ENCODE measurements around the gene ATP8B4.

The ATP8B4 gene

GRCh38 chr15:50012790-50013189, 106.2 kb downstream of the ATP8B4 start:
- H3F3A ChIP-seq (ENCODE audit: low read depth) = no peaks in the 10 kb centered on the region
- no peaks in the 10 kb centered on the region for H3K9me2 ChIP-seq (replicated peaks; ENCODE audit: low read depth, low read length)
- no peaks in the 10 kb centered on the region for H3K4me1 ChIP-seq (ENCODE audit: insufficient read depth, low read length, poor library complexity, severe bottlenecking)
- TF ChIP-seq, protein P1, sequence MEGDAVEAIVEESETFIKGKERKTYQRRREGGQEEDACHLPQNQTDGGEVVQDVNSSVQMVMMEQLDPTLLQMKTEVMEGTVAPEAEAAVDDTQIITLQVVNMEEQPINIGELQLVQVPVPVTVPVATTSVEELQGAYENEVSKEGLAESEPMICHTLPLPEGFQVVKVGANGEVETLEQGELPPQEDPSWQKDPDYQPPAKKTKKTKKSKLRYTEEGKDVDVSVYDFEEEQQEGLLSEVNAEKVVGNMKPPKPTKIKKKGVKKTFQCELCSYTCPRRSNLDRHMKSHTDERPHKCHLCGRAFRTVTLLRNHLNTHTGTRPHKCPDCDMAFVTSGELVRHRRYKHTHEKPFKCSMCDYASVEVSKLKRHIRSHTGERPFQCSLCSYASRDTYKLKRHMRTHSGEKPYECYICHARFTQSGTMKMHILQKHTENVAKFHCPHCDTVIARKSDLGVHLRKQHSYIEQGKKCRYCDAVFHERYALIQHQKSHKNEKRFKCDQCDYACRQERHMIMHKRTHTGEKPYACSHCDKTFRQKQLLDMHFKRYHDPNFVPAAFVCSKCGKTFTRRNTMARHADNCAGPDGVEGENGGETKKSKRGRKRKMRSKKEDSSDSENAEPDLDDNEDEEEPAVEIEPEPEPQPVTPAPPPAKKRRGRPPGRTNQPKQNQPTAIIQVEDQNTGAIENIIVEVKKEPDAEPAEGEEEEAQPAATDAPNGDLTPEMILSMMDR (conservative IDR thresholded peaks at IDR 0.05; ENCODE audit: low read length) = no peak
- no peak for TF ChIP-seq EZH2phosphoT487 (IDR thresholded peaks at IDR 0.05; ENCODE audit: borderline replicate concordance)
- no peaks in the 10 kb centered on the region for H4K20me1 ChIP-seq (ENCODE audit: insufficient read depth, low read length, poor library complexity, severe bottlenecking)
- H2AFZ ChIP-seq (ENCODE audit: low read length) = no peak overlapping the region
- no peak overlapping the region for H3K4me3 ChIP-seq (ENCODE audit: low read length, poor library complexity, severe bottlenecking)
- no peak overlapping the region for H3K9ac ChIP-seq (ENCODE audit: low read depth, low read length, poor library complexity, severe bottlenecking)
- no peaks in the 10 kb centered on the region for H3K36me3 ChIP-seq (ENCODE audit: insufficient read depth, low read length)
- H3K9me3 ChIP-seq (ENCODE audit: insufficient read depth, low read depth, low read length) = no peaks in the 10 kb centered on the region
- H3K79me2 ChIP-seq (ENCODE audit: insufficient read depth, low read length) = no peaks in the 10 kb centered on the region
- no peaks in the 10 kb centered on the region for H3K27me3 ChIP-seq (ENCODE audit: insufficient read depth, low read length, poor library complexity, severe bottlenecking)
- H3K4me2 ChIP-seq (ENCODE audit: low read depth, low read length, poor library complexity, severe bottlenecking) = no peak overlapping the region

- Histone ChIP-seq H4K20me1 (ENCODE audit: insufficient read depth, low read length, poor library complexity, severe bottlenecking) (no peaks in the 10 kb centered on the region), H3K9me2 (replicated peaks; ENCODE audit: low read depth, low read length) (no peaks in the 10 kb centered on the region), H3K4me2 (ENCODE audit: low read depth, low read length, poor library complexity, severe bottlenecking) (no peak overlapping the region), H3F3A (ENCODE audit: low read depth) (no peaks in the 10 kb centered on the region), H2AFZ (ENCODE audit: low read length) (no peak overlapping the region), H3K79me2 (ENCODE audit: insufficient read depth, low read length) (no peaks in the 10 kb centered on the region), H3K4me3 (ENCODE audit: low read length, poor library complexity, severe bottlenecking) (no peak overlapping the region), H3K9ac (ENCODE audit: low read depth, low read length, poor library complexity, severe bottlenecking) (no peak overlapping the region), H3K27me3 (ENCODE audit: insufficient read depth, low read length, poor library complexity, severe bottlenecking) (no peaks in the 10 kb centered on the region), H3K4me1 (ENCODE audit: insufficient read depth, low read length, poor library complexity, severe bottlenecking) (no peaks in the 10 kb centered on the region), H3K9me3 (ENCODE audit: insufficient read depth, low read depth, low read length) (no peaks in the 10 kb centered on the region), H3K36me3 (ENCODE audit: insufficient read depth, low read length) (no peaks in the 10 kb centered on the region)
- TF ChIP-seq, protein P1 (conservative IDR thresholded peaks at IDR 0.05; ENCODE audit: low read length) = no peak
- TF ChIP-seq EZH2phosphoT487 (IDR thresholded peaks at IDR 0.05; ENCODE audit: borderline replicate concordance) = no peak
Observed at GRCh38 chr15:50009634-50010033, 109.4 kb downstream of the ATP8B4 start.

DNA sequence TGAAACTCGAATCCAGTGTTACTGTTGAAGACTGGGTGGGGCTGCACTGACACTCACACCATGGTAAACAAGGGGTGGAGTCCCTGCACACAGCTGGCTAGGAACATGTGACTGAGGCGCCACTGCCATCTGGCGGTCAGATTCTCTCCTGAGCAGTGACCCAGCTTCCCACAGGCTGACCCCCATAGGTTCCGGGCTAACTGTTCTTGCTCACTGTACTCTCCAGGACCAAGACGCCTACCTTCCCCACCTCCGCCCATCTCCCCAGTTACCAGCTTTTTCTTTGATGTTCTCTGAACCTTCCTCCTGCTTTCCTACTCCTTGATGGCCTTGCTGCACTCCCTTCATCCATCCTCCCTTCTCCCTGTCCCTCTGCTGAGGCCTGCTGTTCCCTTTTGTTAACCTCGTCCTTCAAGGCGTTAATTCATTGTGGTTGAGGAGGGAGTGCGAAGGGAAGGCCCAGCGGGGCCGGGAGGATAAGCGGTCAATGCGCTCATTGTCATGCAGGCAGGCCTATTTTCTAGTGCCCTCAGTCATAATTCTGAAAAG, 115.2 kb downstream of the ATP8B4 start:
- Histone ChIP-seq H2AFZ (ENCODE audit: low read length) (no peak overlapping the region), H3K9me2 (replicated peaks; ENCODE audit: low read depth, low read length) (no peaks in the 10 kb centered on the region), H3K79me2 (ENCODE audit: insufficient read depth, low read length) (no peaks in the 10 kb centered on the region), H3K9ac (ENCODE audit: low read depth, low read length, poor library complexity, severe bottlenecking) (no peak overlapping the region), H3K4me1 (ENCODE audit: insufficient read depth, low read length, poor library complexity, severe bottlenecking) (no peaks in the 10 kb centered on the region), H4K20me1 (ENCODE audit: insufficient read depth, low read length, poor library complexity, severe bottlenecking) (no peaks in the 10 kb centered on the region), H3K4me3 (ENCODE audit: low read length, poor library complexity, severe bottlenecking) (no peak overlapping the region), H3F3A (ENCODE audit: low read depth) (peaks cover 2% of the 10 kb centered on the region; the same call in 1 of the 2 replicates), H3K4me2 (ENCODE audit: low read depth, low read length, poor library complexity, severe bottlenecking) (no peak overlapping the region), H3K9me3 (ENCODE audit: insufficient read depth, low read depth, low read length) (no peaks in the 10 kb centered on the region), H3K27me3 (ENCODE audit: insufficient read depth, low read length, poor library complexity, severe bottlenecking) (no peaks in the 10 kb centered on the region), H3K36me3 (ENCODE audit: insufficient read depth, low read length) (no peaks in the 10 kb centered on the region)
- TF ChIP-seq, protein P1 (conservative IDR thresholded peaks at IDR 0.05; ENCODE audit: low read length) = peak; percentile 87
- TF ChIP-seq EZH2phosphoT487 (IDR thresholded peaks at IDR 0.05; ENCODE audit: borderline replicate concordance) = no peak

Measured in Loucy (cell line).